Left colon (tissue), 2 donors: ENCODE results near the gene PHF2. TPM values are rescaled to one million over a fixed set of nuclear protein-coding genes. Genes with fewer than 3 reads are reported as not detected.
"Not testable (repeated sequence)": the region's sequence is repeated elsewhere in the genome, so short reads cannot be mapped to it uniquely, and the experiment has no call there.

Experiments
- ATAC-seq: fragments of 200-7000 bp; cut with Tn5 transposase; one replicate; pipeline ENCODE4 v1.9.1; 2020; ENCODE audit warnings: mild to moderate bottlenecking, moderate library complexity
- DNase-seq, 2 donors: peaks; one replicate each; pipeline ENCODE4 v3.0.0-alpha.2; 2020
- intact Hi-C, 2 donors: fragments of 100-400 bp; cut with DNase I in 1 of 2; cut with micrococcal nuclease in 1 of 2; formaldehyde crosslinking; loops; one replicate each; pipeline versions ENCODE4 v1.11.2 to v1.14.0; 2022; cut with DNase I, micrococcal nuclease
- total RNA-seq, 2 donors: library from RNA; stranded (reverse); fragmentation: NEBNext Ultra II Directional; extraction: Animal tissue kit (Norgen Biotek cat#: 25700); gene quantifications; one replicate each; pipeline ENCODE4 v1.2.1, GENCODE V29; 2021
- donor health status: DM: no; HTN: no; CAD: no.
- donor health status: DM: yes; HTN: yes; CAD: no.

Gene PHF2
- total RNA-seq, 2 donors from 2014 or later, result 21.3 to 22.9 TPM

DNA sequence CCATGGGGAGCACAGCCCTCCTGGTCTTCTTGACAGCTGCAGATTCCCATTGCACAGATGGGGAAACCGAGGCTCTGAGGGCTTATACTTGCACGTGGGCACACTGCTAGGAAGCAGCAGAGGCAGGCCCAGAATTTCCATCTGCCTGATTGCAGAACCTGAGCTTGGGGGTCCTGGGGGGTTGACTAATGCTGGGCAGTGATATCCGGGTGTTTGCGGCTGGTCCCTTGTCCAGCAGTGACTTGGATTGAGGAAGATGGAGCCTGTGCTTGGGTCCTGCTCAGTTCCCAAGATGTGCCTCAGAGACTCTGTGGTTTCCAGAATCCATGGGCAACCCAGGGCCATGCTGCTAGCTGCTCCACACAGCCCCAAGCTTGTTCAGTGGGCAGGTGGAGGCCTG lies 91.2 kb downstream of the PHF2 start:
- DNase-seq, result peak; percentile 1 to 10
- intact Hi-C loops, result no loop called here
- no peak for ATAC-seq

DNA sequence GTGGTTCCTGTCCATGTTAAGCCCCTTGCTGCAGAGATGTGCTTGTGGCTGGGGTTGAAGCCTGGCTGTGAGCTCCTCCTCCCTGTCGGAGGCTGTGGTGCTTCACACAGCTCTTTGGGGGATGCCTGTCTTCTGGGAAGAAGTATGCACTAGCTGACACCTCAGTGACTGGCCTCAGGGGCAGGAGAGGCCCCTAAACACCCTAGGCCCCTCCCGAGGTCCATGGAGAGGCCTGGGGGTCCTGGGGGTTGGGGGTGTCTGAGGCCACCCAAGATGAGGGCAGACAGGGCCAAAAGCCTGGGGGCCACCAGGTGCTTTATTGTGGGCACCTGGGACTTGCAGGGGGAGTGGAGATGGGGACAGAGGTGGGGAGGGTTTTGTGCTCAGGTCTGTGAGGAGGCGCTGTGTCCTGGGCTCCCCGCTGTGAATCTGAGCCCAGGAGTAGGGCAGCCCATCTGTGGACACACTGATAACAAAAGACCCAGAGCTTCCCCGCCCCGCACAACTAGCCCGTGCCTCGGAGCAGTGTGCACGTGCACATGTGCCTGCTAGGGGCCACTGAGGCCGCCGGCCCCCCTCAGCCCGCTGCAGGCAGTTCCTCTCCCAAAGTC lies 92.0 kb downstream of the PHF2 start:
- intact Hi-C loops, result no loop called here
- DNase-seq (peak; percentile 1 to 20), ATAC-seq (no peak)

DNA sequence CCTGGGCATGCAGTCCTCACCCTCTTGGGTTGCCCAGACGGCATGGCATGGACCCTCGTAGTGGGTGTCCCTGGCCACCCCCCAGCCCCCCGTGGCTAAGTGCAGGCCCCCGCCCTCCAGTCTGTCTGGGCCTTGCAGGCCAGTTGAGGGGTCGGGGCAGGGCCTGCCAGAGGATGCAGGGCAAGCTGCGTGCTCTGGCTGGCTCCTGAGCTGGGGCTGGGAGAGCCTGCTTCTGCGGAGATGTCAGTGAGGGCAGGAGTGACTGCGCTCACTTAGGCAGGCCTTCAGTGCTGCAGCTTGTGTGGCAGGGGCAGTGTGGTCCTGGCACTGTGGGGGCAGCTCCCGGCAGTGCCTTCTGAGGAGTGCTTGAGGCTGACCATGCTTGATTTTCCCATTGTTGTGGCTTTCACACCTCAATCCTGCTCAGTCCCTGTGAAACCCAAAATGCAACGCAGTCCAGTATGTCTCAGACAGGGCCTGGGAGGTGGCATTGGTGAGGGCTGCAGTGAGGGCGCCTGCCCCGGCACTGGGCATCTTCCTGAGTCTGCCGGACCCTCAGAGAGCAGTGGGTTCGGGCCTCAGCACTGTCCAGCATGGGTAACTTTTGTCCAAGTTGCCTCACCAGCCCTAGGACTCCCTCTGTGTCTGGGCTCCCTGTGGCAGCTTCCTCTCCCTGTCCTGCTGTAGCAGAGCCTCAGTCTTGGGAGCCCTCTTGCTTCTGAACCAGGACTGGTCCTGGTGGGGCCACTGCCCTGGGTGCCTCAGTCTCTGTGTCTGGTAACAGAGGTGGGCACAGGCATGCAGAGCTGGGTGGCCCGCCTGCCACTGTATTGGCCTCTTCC lies 93.0 kb downstream of the PHF2 start:
- DNase-seq (peak; percentile 1 to 10), ATAC-seq (no peak)
- intact Hi-C loops, result no loop called here

DNA sequence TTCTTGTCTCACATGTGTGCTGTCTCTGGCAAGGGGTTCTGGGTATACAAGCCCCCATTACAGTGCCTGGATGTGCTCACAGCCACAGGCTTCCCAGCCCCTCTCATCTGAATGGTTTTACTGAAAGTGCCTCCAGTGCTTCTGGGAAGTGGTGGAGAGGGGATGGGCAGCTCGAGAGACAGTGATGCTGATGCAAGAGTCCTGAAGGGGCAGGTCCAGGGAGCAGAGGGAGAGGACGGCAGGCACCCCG lies 93.5 kb downstream of the PHF2 start:
- DNase-seq (no peak), ATAC-seq (no peak)
- intact Hi-C loops, result no loop called here

DNA sequence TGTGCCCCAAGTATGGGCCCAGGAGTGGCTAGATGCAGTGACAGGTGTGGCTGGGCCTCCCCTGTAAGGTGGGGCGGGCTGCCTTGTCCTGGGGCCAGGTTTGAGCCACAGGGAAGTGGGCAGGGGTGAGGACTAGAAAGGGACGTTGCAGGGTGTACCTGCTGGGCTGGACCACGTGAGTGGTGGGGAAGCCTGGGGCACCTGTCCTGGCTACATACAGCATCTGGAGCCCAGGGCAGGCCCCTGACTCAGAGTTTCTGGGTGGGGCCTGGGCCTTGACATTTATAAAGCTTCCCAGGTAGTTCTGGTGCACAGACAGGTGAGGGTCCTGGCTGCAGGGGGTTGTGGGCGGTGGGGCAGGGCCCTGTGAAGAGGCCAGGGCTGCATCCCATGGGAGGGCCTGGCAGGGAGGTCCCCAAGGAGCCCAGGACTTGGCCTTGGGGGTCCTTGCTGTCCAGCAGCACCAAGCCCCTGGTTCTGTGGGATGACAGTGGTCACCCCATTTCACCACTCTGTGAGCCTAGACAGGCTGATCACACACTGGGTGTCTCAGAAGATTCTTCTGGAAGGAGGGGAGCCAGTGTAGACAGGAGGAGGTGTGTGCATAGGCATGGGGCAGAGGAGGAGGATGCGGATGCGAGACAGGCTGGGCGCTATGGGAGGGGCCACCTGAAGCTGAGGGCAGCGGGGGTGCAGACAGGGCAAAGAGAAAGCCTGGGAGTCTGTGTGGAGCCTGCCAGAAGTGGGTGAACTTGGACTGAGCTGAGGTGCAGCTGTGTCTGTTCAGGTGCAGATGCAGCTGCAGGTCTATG lies 94.0 kb downstream of the PHF2 start:
- DNase-seq (peak; percentile 2 to 22), ATAC-seq (no peak)
- intact Hi-C loops, result no loop called here

DNA sequence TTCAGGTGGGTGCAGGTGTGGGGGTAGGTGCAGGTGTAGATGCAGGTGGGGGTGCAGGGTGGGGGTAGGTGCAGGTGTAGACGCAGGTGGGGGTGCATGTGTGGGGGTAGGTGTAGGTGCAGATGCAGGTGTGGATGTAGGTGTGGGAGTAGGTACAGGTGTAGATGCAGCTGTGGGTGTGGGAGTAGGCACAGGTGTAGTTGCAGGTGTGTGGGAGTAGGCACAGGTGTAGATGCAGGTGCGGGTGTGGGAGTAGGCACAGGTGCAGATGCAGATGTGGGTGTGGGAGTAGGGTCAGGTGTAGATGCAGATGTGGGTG lies 94.6 kb downstream of the PHF2 start:
- intact Hi-C loops, result no loop called here
- DNase-seq (peak in 1 of 2 donors; percentile 9), ATAC-seq (no peak)

DNA sequence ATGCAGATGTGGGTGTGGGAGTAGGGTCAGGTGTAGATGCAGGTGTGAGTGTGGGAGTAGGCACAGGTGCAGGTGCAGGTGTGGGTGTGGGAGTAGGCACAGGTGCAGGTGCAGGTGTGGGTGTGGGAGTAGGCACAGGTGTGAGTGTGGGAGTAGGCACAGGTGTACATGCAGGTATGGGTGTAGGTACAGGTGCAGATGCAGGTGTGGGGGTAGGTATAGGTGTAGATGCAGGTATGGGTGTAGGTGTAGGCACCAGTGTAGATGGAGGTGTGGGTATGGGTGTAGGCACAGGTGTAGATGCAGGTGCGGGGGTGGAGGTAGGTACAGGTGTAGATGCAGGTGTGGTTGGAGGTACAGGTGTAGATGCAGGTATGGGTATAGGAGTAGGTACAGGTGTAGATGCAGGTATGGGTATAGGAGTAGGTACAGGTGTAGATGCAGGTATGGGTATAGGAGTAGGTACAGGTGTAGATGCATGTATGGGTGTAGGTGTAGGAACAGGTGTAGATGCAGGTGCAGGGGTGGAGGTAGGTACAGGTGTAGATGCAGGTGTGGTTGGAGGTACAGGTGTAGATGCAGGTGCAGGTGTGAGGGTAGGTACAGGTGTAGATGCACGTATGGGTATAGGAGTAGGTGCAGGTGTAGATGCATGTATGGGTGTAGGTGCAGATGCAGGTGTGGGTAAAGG lies 96.1 kb downstream of the PHF2 start:
- ATAC-seq, intact Hi-C loops: not testable (repeated sequence)
- DNase-seq, result peak in 1 of 2 donors; percentile 15

DNA sequence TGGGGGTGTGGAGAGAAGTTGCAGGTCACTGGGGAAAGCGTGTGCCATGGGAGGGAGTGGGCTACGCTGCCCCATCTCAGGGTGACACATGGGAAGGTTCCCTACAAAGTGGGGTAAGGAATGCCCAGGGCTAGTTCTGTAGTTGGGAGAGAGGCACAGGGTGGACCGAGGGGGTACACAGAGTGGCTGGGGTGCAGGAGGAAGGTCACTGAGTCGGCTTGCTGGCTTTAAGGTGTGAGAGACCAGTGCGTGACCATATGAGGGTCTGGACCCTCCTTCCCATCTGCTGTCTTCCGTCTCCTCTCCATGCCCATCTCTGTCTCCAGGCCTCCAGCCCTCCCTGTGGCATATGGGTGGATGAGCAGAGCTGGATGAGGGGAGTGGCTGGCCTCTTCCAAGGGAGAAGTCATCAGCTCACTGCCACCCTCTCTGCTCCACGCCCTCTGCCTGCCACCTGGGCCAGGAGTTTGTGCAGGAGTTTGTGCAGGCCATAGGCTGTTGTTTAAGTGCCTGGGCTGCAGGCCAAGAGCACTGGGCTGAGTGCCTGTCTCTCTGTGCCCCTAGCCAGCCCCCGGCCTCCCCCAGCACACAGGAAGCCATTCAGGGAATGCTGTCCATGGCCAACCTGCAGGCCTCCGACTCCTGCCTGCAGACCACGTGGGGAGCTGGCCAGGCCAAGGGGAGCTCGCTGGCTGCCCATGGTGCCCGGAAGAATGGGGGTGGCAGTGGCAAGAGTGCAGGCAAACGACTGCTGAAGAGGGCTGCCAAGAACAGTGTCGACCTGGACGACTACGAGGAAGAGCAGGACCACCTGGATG lies 96.8 kb downstream of the PHF2 start:
- intact Hi-C loops, result no loop called here
- ATAC-seq, result peak; percentile 43
- DNase-seq, result peak; percentile 5 to 19

DNA sequence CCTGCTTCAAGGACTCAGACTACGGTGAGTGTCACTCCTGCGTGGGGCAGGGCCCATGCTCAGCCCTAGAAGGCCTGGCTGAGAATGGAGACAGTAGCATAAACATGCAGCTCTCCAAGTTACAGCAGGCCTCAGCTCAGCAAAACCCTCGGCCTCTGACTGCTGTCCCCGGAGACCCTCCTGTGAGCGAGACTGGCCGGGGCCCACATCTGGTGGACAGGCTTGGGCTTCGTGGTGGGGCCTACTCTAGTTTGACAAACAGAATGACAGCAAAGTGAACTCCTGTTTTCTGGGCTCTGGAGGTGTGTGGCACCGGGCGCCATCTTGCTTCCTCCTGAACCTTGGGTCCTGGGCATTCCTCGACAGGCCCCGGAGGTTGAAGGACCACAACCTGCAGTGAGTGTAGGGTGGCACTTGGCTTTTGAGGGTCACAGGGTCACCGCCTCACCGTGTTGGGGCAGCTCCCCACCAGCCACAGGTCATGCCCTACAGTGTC lies 97.5 kb downstream of the PHF2 start:
- DNase-seq (peak in 1 of 2 donors; percentile 1), ATAC-seq (no peak)
- intact Hi-C loops, result no loop called here

DNA sequence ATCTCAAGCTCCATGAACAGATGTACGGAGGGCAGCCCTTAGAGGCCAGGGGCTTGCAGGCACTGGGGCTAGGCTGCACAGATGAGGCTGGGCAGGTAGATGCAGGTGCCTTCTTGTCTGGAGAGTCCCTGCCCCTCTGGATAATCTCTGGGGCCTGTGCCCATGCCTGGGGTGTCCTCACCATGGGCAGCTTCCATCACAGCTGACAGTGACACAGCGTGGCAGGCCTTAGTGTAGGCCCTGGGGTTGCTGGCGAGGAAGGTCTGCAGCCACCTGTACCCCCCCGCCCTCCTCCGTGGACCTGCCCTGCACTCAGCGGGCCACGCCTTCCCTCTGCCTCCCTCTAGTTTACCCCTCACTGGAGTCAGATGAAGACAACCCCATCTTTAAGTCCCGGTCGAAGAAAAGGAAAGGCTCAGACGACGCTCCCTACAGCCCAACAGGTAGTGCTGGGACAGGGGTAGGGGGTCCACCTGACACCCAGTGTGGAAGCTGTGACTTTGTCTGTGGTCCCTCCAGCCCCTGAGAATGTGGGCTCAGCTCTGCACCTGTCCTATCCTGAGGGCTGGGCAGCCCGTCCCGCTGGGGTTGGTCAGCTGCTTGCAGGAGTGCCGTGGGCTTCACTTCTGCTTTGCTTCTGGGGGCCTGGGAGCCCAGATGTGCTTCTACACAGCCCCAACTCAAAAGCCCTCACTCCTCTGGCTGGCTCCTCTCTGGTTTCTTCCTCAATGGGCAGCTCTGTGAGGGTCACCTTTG lies 98.4 kb downstream of the PHF2 start:
- ATAC-seq, result no peak
- DNase-seq, result peak; percentile 1 to 12
- intact Hi-C loops, result no loop called here

DNA sequence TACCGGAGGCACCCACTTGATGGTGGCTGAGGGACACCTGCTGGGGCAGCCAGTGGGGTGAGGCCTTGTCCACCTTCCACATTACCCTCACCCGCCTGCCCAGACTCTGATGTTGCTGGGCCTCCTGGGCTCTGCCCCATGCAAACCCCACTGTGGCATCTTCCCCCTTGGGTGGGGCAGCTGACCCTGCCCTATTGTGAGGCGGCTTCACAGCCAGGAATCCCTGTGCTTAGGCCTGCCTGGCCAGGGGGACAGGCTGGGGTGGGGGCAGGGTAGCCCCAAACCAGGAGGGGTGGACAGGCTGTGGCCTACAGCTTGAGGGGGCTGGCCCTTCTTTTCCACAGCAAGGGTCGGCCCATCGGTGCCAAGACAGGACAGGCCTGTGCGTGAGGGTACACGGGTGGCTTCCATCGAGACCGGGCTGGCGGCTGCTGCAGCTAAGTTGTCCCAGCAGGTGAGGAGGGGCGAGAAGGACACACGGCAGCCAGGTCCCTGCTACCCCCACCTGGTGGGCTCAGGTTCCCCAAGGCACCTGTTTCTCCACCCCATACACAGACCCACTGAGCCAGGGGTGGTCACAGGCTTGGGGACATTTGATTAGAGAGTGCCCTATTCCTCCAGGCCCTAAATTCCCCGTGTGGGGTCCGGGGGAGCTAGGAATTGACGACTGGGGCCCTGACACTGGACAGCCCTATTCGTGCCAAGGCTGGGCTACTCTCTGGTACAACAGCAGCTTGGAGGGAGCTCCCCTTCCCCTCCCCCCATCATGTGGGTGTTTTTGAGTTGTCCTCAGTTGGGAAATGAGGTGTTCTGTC lies 99.2 kb downstream of the PHF2 start:
- intact Hi-C loops, result no loop called here
- DNase-seq (peak; percentile 1 to 20), ATAC-seq (no peak)

DNA sequence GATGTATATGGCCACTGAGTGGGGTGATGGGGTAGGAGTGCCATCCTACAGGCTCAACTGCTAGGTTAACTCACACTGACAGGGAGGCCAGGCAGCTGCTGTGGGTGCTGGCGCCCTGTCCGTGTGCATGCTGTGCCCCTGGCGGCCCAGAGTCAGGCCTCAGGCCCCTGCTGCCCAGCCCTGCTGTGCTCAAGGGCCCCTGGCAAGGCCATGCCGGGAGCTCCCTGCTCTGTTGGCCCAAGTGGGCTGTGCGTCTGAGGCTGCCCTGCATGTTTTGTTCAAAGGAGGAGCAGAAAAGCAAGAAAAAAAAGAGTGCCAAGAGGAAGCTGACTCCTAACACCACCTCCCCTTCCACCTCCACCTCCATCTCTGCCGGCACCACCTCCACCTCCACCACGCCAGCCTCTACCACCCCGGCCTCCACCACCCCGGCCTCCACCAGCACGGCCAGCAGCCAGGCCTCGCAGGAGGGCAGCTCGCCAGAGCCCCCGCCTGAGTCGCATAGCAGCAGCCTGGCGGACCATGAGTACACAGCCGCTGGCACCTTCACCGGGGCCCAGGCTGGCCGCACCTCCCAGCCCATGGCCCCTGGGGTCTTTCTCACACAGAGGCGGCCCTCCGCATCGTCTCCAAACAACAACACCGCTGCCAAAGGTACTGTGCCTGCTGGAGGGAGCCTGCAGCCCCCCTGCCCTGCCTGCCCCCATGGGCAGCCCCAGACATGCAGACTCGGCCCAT lies 100.1 kb downstream of the PHF2 start:
- ATAC-seq, result no peak

DNA sequence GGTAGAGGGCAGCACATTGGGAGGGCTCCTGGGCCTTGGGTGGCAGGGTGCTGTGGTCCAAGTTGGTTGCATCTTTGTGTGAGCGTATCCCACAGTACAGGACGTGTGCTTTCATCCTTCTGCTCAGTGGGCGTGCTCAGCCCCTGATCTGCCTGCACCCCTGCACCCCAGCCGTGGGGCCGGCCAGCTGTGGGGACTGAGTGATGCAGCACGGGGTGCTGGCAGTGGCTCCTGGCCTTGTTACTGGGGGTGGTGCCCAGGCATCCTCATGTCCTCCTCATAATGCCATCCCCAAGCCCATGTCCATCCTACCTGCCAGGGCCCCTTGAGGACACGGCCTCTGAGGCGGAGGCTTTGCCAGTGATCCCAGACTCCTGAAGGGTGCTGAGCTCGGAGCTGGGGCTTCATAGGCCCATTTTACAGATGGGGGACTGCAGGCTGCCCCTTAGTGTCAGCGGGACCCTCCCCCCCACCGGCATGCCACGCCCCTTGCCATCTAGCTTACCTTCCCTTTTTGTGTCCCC lies 100.7 kb downstream of the PHF2 start:
- intact Hi-C loops, result no loop called here
- peak in 1 of 2 donors; percentile 1 for DNase-seq
- no peak for ATAC-seq

More for the DNA sequence above, 100.1 kb downstream of the PHF2 start:
- intact Hi-C loops, result no loop called here
- DNase-seq, result peak; percentile 2 to 18

DNA sequence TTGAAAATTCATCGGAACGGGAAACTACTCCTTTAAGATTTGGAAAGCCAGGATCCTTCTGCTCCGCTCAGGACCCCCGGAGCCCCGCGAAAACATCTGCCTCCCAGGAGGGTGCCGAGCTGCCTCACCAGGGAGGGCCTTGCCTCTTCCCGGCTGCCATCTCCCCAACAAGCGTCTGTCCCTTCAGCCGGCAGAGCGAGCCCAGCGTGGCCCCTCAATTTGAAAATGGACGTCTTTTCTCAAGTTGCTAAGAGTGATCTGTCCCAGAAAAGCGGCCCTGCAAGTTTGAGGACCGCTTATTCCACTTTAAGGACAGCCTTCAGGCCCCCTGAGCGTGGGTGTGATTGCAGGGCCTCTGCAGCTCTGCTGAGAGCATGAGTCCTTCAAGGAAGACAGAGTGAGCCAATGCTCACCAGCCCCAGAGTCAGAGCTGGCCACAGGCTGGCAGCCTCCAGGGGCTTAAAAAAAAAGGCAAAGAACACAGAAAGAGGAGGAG lies 101.3 kb downstream of the PHF2 start:
- intact Hi-C loops, result no loop called here
- peak; percentile 1 to 14 for DNase-seq
- ATAC-seq, result no peak

DNA sequence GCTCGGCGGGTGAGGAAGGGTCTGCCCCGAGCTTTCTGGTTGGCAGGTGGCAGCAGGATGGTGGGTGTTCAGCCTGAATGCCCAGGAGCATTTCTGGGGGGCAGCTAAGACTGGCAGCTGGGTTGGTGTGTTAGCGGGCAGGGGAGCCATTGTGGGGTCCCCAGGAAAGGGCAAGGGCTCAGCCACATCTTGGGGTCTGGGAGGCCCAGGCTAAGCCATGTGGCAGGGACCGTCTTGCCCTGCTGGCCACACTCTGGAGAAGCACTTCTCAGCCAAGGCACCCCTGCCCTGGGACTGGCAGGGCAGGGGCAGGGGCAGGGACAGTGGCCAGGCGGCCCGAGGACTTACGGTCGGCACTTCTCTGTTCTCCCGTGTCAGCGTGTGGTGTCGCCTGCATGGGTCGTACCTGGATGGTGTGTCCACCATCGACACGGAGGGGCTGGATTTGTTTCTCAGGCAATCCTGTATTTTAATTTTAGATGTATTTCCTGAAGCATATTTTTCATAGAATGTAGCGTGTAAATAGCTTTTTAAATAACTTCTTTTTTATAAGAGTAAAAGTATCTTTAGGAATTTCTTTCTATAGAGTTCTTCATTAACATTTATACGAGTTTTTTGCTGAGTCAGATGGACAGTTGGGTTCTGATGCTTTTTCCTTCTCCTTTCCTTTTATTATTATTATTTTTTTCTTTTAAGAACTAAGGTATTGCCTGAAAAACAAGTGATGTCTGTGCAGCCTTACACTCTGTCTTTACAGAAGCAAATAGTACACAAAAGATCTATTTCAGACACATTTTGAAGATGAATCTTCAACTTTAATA lies 102.0 kb downstream of the PHF2 start:
- DNase-seq (peak; percentile 2 to 3), ATAC-seq (no peak)
- intact Hi-C loops, result no loop called here
